Endothelial cell of umbilical vein (primary cell): ENCODE measurements around the gene CLIP1. TPM values are rescaled to one million over a fixed set of nuclear protein-coding genes. Genes with fewer than 3 reads are reported as not detected.

Experiments used
- BruUV-seq: library from RNA; stranded (reverse); fragments of 400-500 nt; replicated peaks from 2 replicates; lab custom pipeline; 2021; lab: Mats Ljungman, UMichigan
- CTCF ChIA-PET: fragments of 300-600, 350-600 bp; sonication (Branson Sonifier 250); formaldehyde crosslinking; loops from one replicate; lab custom pipeline; 2021; ENCODE audit warnings: antibody characterized with exemption, inconsistent platforms; lab: Charles Lee
- POLR2A ChIA-PET: fragments of 300-600, 350-600 bp; sonication (Branson Sonifier 250); formaldehyde crosslinking; loops from one replicate; lab custom pipeline; 2021; ENCODE audit warnings: antibody characterized with exemption, inconsistent platforms; lab: Charles Lee
- DNase-seq: peaks from one replicate; pipeline ENCODE4 v3.0.0-alpha.2; 2011; ENCODE audit warnings: low read depth, low spot score
- FAIRE-seq: peaks from 2 replicates; lab custom pipeline; 2011; peaks lifted over from hg19 to GRCh38; lab: Jason Lieb, UNC
- H2AFZ ChIP-seq: 2 replicates; pipeline ENCODE4 v1.6.0; 2012; ENCODE audit warnings: low read depth, low read length, control low read depth, inconsistent platforms
- H3K27ac ChIP-seq: 2 replicates; pipeline ENCODE4 v1.5.1; 2011; ENCODE audit warnings: low read depth, mild to moderate bottlenecking, control low read depth, low read length, moderate library complexity; ENCODE audit not compliant: insufficient read depth
- H3K27me3 ChIP-seq, 2 experiments: 2 replicates each; pipeline versions ENCODE4 v1.6.0 to v1.6.1; 2011; ENCODE audit warnings: low read length in 2 of 2, mixed read lengths in 1 of 2; ENCODE audit not compliant: control insufficient read depth in 2 of 2, insufficient read depth in 2 of 2
- H3K36me3 ChIP-seq, 2 experiments: 2 replicates in 1 of 2; 3 replicates in 1 of 2; pipeline ENCODE4 v1.5.1; 2011; ENCODE audit warnings: low read length in 2 of 2, mild to moderate bottlenecking in 1 of 2, moderate library complexity in 1 of 2; ENCODE audit not compliant: control insufficient read depth in 2 of 2, insufficient read depth in 2 of 2; ENCODE audit errors: extremely low read depth in 1 of 2
- H3K4me1 ChIP-seq: 3 replicates; pipeline ENCODE4 v1.5.1; 2011; ENCODE audit warnings: mild to moderate bottlenecking, low read length; ENCODE audit not compliant: control insufficient read depth, insufficient read depth; ENCODE audit errors: extremely low read depth
- H3K4me2 ChIP-seq: 2 replicates; pipeline ENCODE4 v1.6.1; 2011; ENCODE audit warnings: low read length, control low read depth, mixed read lengths; ENCODE audit not compliant: insufficient read depth
- H3K4me3 ChIP-seq, 3 experiments: fragments of 200-600 bp in 1 of 3; sonication (generic), shearing (Covaris generic) in 1 of 3; replicated peaks in 1 of 3; 2 replicates each; pipeline ENCODE4 v1.5.1; 2011 to 2016; ENCODE audit warnings: control low read depth in 3 of 3, low read length in 3 of 3, mild to moderate bottlenecking in 2 of 3, inconsistent platforms in 1 of 3, low read depth in 1 of 3, moderate library complexity in 1 of 3; ENCODE audit not compliant: insufficient read depth in 1 of 3
- H3K79me2 ChIP-seq: 2 replicates; pipeline ENCODE4 v1.6.0; 2012; ENCODE audit warnings: low read length, inconsistent platforms; ENCODE audit not compliant: control insufficient read depth, insufficient read depth
- H3K9ac ChIP-seq: replicated peaks from 2 replicates; pipeline ENCODE3; 2011; ENCODE audit warnings: low read length, control low read depth; ENCODE audit not compliant: insufficient read depth; ENCODE audit errors: extremely low read depth
- H3K9me1 ChIP-seq: replicated peaks from 3 replicates; pipeline ENCODE4 v1.6.0; 2011; ENCODE audit warnings: mild to moderate bottlenecking, low read length; ENCODE audit not compliant: control insufficient read depth, insufficient read depth; ENCODE audit errors: extremely low read depth
- H3K9me3 ChIP-seq: replicated peaks from 2 replicates; pipeline ENCODE4 v1.5.1; 2012; ENCODE audit warnings: low read length, inconsistent platforms; ENCODE audit not compliant: control insufficient read depth, insufficient read depth
- H4K20me1 ChIP-seq: replicated peaks from 2 replicates; pipeline ENCODE3; 2011; ENCODE audit warnings: mild to moderate bottlenecking, low read length; ENCODE audit not compliant: control insufficient read depth, insufficient read depth; ENCODE audit errors: extremely low read depth
- CTCF ChIP-seq, 2 donors: IDR thresholded peaks; 1 replicate in 1 of 2; 2 replicates in 1 of 2; pipeline ENCODE4 v1.5.1; 2011; ENCODE audit warnings: low read length in 2 of 2, mild to moderate bottlenecking in 2 of 2, moderate library complexity in 2 of 2, control low read depth in 1 of 2, inconsistent platforms in 1 of 2, low read depth in 1 of 2; ENCODE audit not compliant: insufficient read depth in 1 of 2; ENCODE audit errors: extremely low read depth in 1 of 2
- EZH2 ChIP-seq: IDR thresholded peaks from 2 replicates; pipeline ENCODE4 v1.6.1; 2012; ENCODE audit warnings: borderline replicate concordance, low read depth, mild to moderate bottlenecking, moderate library complexity, low read length, inconsistent platforms; ENCODE audit not compliant: severe bottlenecking
- FOS ChIP-seq: IDR thresholded peaks from 2 replicates; pipeline ENCODE4 v1.6.1; 2011; ENCODE audit warnings: mild to moderate bottlenecking, low read length, moderate library complexity, borderline replicate concordance; ENCODE audit not compliant: insufficient read depth
- GATA2 ChIP-seq: IDR thresholded peaks from 2 replicates; pipeline ENCODE4 v1.7.0; 2011; ENCODE audit warnings: low read depth, mild to moderate bottlenecking, moderate library complexity, mixed read lengths, low read length; ENCODE audit not compliant: insufficient read length, insufficient read depth
- JUN ChIP-seq: IDR thresholded peaks from 2 replicates; pipeline ENCODE4 v1.6.1; 2011; ENCODE audit warnings: borderline replicate concordance, low read depth; ENCODE audit not compliant: insufficient read length, insufficient read depth
- MAX ChIP-seq: IDR thresholded peaks from 2 replicates; pipeline ENCODE4 v1.6.1; 2011; ENCODE audit not compliant: insufficient read depth, insufficient read length
- MYC ChIP-seq: IDR thresholded peaks from one replicate; pipeline ENCODE4 v1.6.1; 2011; ENCODE audit warnings: mild to moderate bottlenecking, low read depth, low read length
- POLR2A ChIP-seq: IDR thresholded peaks from 2 replicates; pipeline ENCODE4 v1.6.1; 2012; ENCODE audit warnings: low read depth, mild to moderate bottlenecking, control low read depth, low read length
- POLR2AphosphoS5 ChIP-seq: IDR thresholded peaks from 2 replicates; pipeline ENCODE4 v1.6.1; 2012; ENCODE audit warnings: low read depth, mild to moderate bottlenecking, control low read depth, low read length, moderate library complexity; ENCODE audit not compliant: insufficient read depth
- dilution Hi-C: fragments of 300-500 bp; cut with MboI; formaldehyde crosslinking; loops from one replicate; pipeline ENCODE4 v1.15.0; 2019; ENCODE audit warnings: low sequenced_read_pairs; ENCODE audit not compliant: extremely low pct_ligation_motif_present
- intact Hi-C: fragments of 100-400 bp; cut with micrococcal nuclease; formaldehyde crosslinking; loops from one replicate; pipeline ENCODE4 v1.10.0; 2022
- polyA plus RNA-seq, 4 experiments: library from polyadenylated mRNA; depleted of rRNA in 3 of 4; stranded (reverse) in 3 of 4; unstranded in 1 of 4; fragments of >200 nt; gene quantifications; 2 replicates each; pipeline versions ENCODE4 v1.2.1 to v1.2.3, GENCODE V29; 2011 to 2012; ENCODE audit warnings: missing spikeins in 1 of 4
- total RNA-seq: library from RNA; stranded (reverse); gene quantifications from 2 replicates; pipeline ENCODE4 v1.2.3, GENCODE V29; 2021

Gene CLIP1
- total and polyA plus RNA-seq, 2 donors (not counting 3 experiments of a cell fraction or from before 2014, with no cell fraction given): 56.5 to 84.3 TPM

- H3K27me3 ChIP-seq: no peaks in the 10 kb centered on the region
- intact Hi-C loops: no loop called here
- H3K27ac ChIP-seq: no peak overlapping the region
- H4K20me1 ChIP-seq: no peaks in the 10 kb centered on the region
- no peaks in the 10 kb centered on the region for H3K9me1 ChIP-seq
- FAIRE-seq: no peak
- dilution Hi-C loops: no loop called here
- no peaks in the 10 kb centered on the region for H3K79me2 ChIP-seq
- no peak overlapping the region for H3K4me3 ChIP-seq
- TF ChIP-seq CTCF (IDR thresholded peaks at IDR 0.05; ENCODE audit: extremely low read depth in 1 of 2, insufficient read depth in 1 of 2, low read depth in 1 of 2, low read length in 2 of 2): no peak
- no peak for TF ChIP-seq POLR2A
- TF ChIP-seq FOS: no peak
- no peak for TF ChIP-seq EZH2
- TF ChIP-seq POLR2AphosphoS5: no peak
- TF ChIP-seq GATA2: no peak
- TF ChIP-seq MAX: no peak
- TF ChIP-seq MYC: no peak
- TF ChIP-seq JUN: no peak
- H3K4me2 ChIP-seq: no peak overlapping the region
- no TSS peak for BruUV-seq
- H3K9me3 ChIP-seq: no peaks in the 10 kb centered on the region
- CTCF ChIA-PET: interaction anchor here (0.8 kb wide), 1 partner anchor 19 kb away, joined by 3 read pairs; no protein-coding TSS in a partner anchor
- H3K4me1 ChIP-seq: no peaks in the 10 kb centered on the region
- H3K9ac ChIP-seq: no peak overlapping the region
- no peak overlapping the region for H2AFZ ChIP-seq
- POLR2A ChIA-PET: no interaction called here
- no peaks in the 10 kb centered on the region for H3K36me3 ChIP-seq
- no peak for DNase-seq
Measured at GRCh38 chr12:122452701-122453285, 30.3 kb upstream of the CLIP1 start.
